ENCODE results near the gene IL2RG. TPM values are rescaled to one million over a fixed set of nuclear protein-coding genes. Genes with fewer than 3 reads are reported as not detected.

The IL2RG gene
- total RNA-seq, 4 donors from 2014 or later: 4.6 to 12.2 (median 5.5) TPM

GRCh38 chrX:71111921-71112431 lies 599 bp upstream of the IL2RG start:
- H3K4me3 ChIP-seq: no peak overlapping the region
- no peaks in the 10 kb centered on the region for H3K4me1 ChIP-seq
- peak overlapping the region in 2 of 4 donors; percentile 15 to 77 for H3K27ac ChIP-seq
- no peaks in the 10 kb centered on the region for H3K9me3 ChIP-seq
- no peaks in the 10 kb centered on the region for H3K36me3 ChIP-seq
- no peak for TF ChIP-seq POLR2A (IDR thresholded peaks at IDR 0.05)
- no peak for TF ChIP-seq EP300 (IDR thresholded peaks at IDR 0.05)
- TF ChIP-seq CTCF (IDR thresholded peaks at IDR 0.05): no peak
- no peaks in the 10 kb centered on the region for H3K27me3 ChIP-seq
- 56 to 61% methylated on average over 5 of the region's 5 CpGs for WGBS, 2 donors
- no peak for DNase-seq (ENCODE audit: low spot score in 2 of 2)

GRCh38 chrX:71109051-71109450 lies 2.3 kb downstream of the IL2RG start:
- TF ChIP-seq CTCF (IDR thresholded peaks at IDR 0.05) (no peak), POLR2A (IDR thresholded peaks at IDR 0.05) (no peak), EP300 (IDR thresholded peaks at IDR 0.05) (no peak)
- H3K27me3 ChIP-seq: no peaks in the 10 kb centered on the region
- H3K27ac ChIP-seq: no peak overlapping the region
- WGBS, 2 donors: 87 to 94% methylated on average over 6 of the region's 6 CpGs
- H3K9me3 ChIP-seq: no peaks in the 10 kb centered on the region
- no peak for DNase-seq (ENCODE audit: low spot score in 2 of 2)
- H3K36me3 ChIP-seq: no peaks in the 10 kb centered on the region
- no peak overlapping the region for H3K4me3 ChIP-seq
- peaks cover 0 to 5% (median 0%) of the 10 kb centered on the region in 4 donors for H3K4me1 ChIP-seq

- no peaks in the 10 kb centered on the region for H3K9me3 ChIP-seq
- H3K36me3 ChIP-seq: no peaks in the 10 kb centered on the region
- TF ChIP-seq CTCF (IDR thresholded peaks at IDR 0.05) (no peak), EP300 (IDR thresholded peaks at IDR 0.05) (no peak), POLR2A (IDR thresholded peaks at IDR 0.05) (no peak)
- WGBS, 2 donors: 22 to 50% methylated on average over 7 to 9 of the region's 9 CpGs
- H3K27ac ChIP-seq: no peak overlapping the region
- no peak for DNase-seq (ENCODE audit: low spot score in 2 of 2)
- peaks cover 0 to 17% (median 3%) of the 10 kb centered on the region in 4 donors for H3K4me1 ChIP-seq
- H3K4me3 ChIP-seq: no peak overlapping the region
- H3K27me3 ChIP-seq: no peaks in the 10 kb centered on the region
These were observed 3.5 kb downstream of the IL2RG start for GRCh38 chrX:71107762-71108360.

GRCh38 chrX:71107245-71107644 lies 4.1 kb downstream of the IL2RG start:
- WGBS, 2 donors: 53 to 59% methylated on average over 4 of the region's 4 CpGs
- no peaks in the 10 kb centered on the region for H3K36me3 ChIP-seq
- H3K4me1 ChIP-seq: peaks cover 0 to 21% (median 3%) of the 10 kb centered on the region in 4 donors
- H3K4me3 ChIP-seq: no peak overlapping the region
- H3K9me3 ChIP-seq: no peaks in the 10 kb centered on the region
- H3K27me3 ChIP-seq: no peaks in the 10 kb centered on the region
- no peak overlapping the region for H3K27ac ChIP-seq
- TF ChIP-seq CTCF (IDR thresholded peaks at IDR 0.05) (no peak), EP300 (IDR thresholded peaks at IDR 0.05) (no peak), POLR2A (IDR thresholded peaks at IDR 0.05) (no peak)
- no peak for DNase-seq (ENCODE audit: low spot score in 2 of 2)

GRCh38 chrX:71106427-71106826 lies 5.0 kb downstream of the IL2RG start, which contains the start of gene CXorf65:
CXorf65 (minus strand) TSS chrX:71106740; CDS start chrX:71106556, 184 bp downstream.
- Histone ChIP-seq H3K36me3 (no peaks in the 10 kb centered on the region), H3K4me1 (peaks cover 0 to 21% (median 3%) of the 10 kb centered on the region in 4 donors), H3K27ac (no peak within 1 kb of the TSS), H3K9me3 (no peaks in the 10 kb centered on the region), H3K27me3 (no peaks in the 10 kb centered on the region), H3K4me3 (no peak within 1 kb of the TSS)
- DNase-seq (ENCODE audit: low spot score in 2 of 2): no peak
- TF ChIP-seq CTCF (IDR thresholded peaks at IDR 0.05) (no peak), EP300 (IDR thresholded peaks at IDR 0.05) (no peak), POLR2A (IDR thresholded peaks at IDR 0.05) (no peak)
- 63 to 82% methylated on average over 1 of the region's 1 CpG for WGBS, 2 donors
